Osteocyte (in vitro differentiated cells): ENCODE measurements around the gene LIPF. TPM values are rescaled to one million over a fixed set of nuclear protein-coding genes. Genes with fewer than 3 reads are reported as not detected.

Experiments
- DNase-seq: peaks from one replicate; pipeline ENCODE4 v3.0.0; 2021; ENCODE audit warnings: mixed read lengths; ENCODE audit not compliant: unreplicated experiment; ENCODE audit errors: extremely low spot score
- H3K27ac Mint-ChIP-seq: one replicate; pipeline ENCODE4 v1.8.0; 2021; ENCODE audit warnings: mild to moderate bottlenecking, mixed read lengths; ENCODE audit not compliant: unreplicated experiment
- H3K27me3 Mint-ChIP-seq: one replicate; pipeline ENCODE4 v1.8.0; 2021; ENCODE audit warnings: mixed read lengths; ENCODE audit not compliant: unreplicated experiment
- H3K36me3 Mint-ChIP-seq: one replicate; pipeline ENCODE4 v1.8.0; 2021; ENCODE audit warnings: mixed read lengths; ENCODE audit not compliant: unreplicated experiment
- H3K4me1 Mint-ChIP-seq: one replicate; pipeline ENCODE4 v1.8.0; 2021; ENCODE audit warnings: mixed read lengths; ENCODE audit not compliant: unreplicated experiment
- H3K4me3 Mint-ChIP-seq: one replicate; pipeline ENCODE4 v1.8.0; 2021; ENCODE audit warnings: mild to moderate bottlenecking, moderate library complexity, mixed read lengths; ENCODE audit not compliant: unreplicated experiment
- H3K9me3 Mint-ChIP-seq: one replicate; pipeline ENCODE4 v1.8.0; 2021; ENCODE audit warnings: mixed read lengths; ENCODE audit not compliant: unreplicated experiment
- CTCF ChIP-seq: fragments of 200-600 bp; sonication (generic); IDR thresholded peaks from 2 replicates; pipeline ENCODE4 v1.5.0; 2021; ENCODE audit warnings: antibody characterized with exemption, mild to moderate bottlenecking, moderate library complexity
- total RNA-seq: library from RNA; stranded (reverse); gene quantifications from 2 replicates; pipeline ENCODE4 v1.2.1, GENCODE V29; 2021

LIPF gene
- total RNA-seq, 1 donor from 2014 or later, result not detected

GRCh38 chr10:88715517-88715916 lies 51.3 kb downstream of the LIPF start:
- Mint-ChIP-seq H3K36me3 (no peaks in the 10 kb centered on the region), H3K9me3 (no peaks in the 10 kb centered on the region), H3K27ac (no peak overlapping the region), H3K4me1 (no peaks in the 10 kb centered on the region), H3K4me3 (no peak overlapping the region), H3K27me3 (peaks cover 37% of the 10 kb centered on the region)
- no peak for TF ChIP-seq CTCF
- no peak for DNase-seq

GRCh38 chr10:88721392-88721791 lies 57.1 kb downstream of the LIPF start:
- TF ChIP-seq CTCF, result no peak
- no peak for DNase-seq
- no peaks in the 10 kb centered on the region for H3K36me3 Mint-ChIP-seq
- no peaks in the 10 kb centered on the region for H3K9me3 Mint-ChIP-seq
- no peak overlapping the region for H3K27ac Mint-ChIP-seq
- peaks cover 40% of the 10 kb centered on the region for H3K27me3 Mint-ChIP-seq
- H3K4me3 Mint-ChIP-seq, result no peak overlapping the region
- H3K4me1 Mint-ChIP-seq, result no peaks in the 10 kb centered on the region

GRCh38 chr10:88725798-88726197 lies 61.6 kb downstream of the LIPF start:
- TF ChIP-seq CTCF, result no peak
- Mint-ChIP-seq H3K27ac (no peak overlapping the region), H3K36me3 (no peaks in the 10 kb centered on the region), H3K27me3 (peaks cover 26% of the 10 kb centered on the region), H3K9me3 (no peaks in the 10 kb centered on the region), H3K4me1 (no peaks in the 10 kb centered on the region), H3K4me3 (no peak overlapping the region)
- no peak for DNase-seq

GRCh38 chr10:88728107-88728763 lies 64.0 kb downstream of the LIPF start:
- Mint-ChIP-seq H3K9me3 (no peaks in the 10 kb centered on the region), H3K4me3 (no peak overlapping the region), H3K36me3 (no peaks in the 10 kb centered on the region), H3K27me3 (peaks cover 26% of the 10 kb centered on the region), H3K27ac (no peak overlapping the region), H3K4me1 (no peaks in the 10 kb centered on the region)
- TF ChIP-seq CTCF, result peak; percentile 26
- DNase-seq, result no peak

Other genes with a start within 250 kb of the LIPF start
- gene RNLS, start 81.1 kb upstream of the LIPF start, total RNA-seq, result 1.7 and 3.9 TPM in 2 replicates
- gene LIPJ, start 77.7 kb upstream of the LIPF start, total RNA-seq, result not detected in 2 replicates
- not detected in 2 replicates for gene LIPK, start 41.8 kb downstream of the LIPF start, total RNA-seq
- gene LIPN, start 95.6 kb downstream of the LIPF start, total RNA-seq, result not detected in 2 replicates
- gene LIPM, start 138.3 kb downstream of the LIPF start, total RNA-seq, result not detected in 2 replicates
- gene ANKRD22, start 187.4 kb downstream of the LIPF start, total RNA-seq, result not detected in 2 replicates
- 4.5 and 4.8 TPM in 2 replicates for gene STAMBPL1, start 215.8 kb downstream of the LIPF start, total RNA-seq